Panc1 (cell line): Measurements from ENCODE around the gene RBM23. TPM values are rescaled to one million over a fixed set of nuclear protein-coding genes. Genes with fewer than 3 reads are reported as not detected.

ENCODE experiments used
- ATAC-seq: fragments of 200-7000 bp; cut with Tn5 transposase; 2 replicates; pipeline ENCODE4 v1.9.1; 2020; ENCODE audit warnings: mild to moderate bottlenecking, moderate library complexity
- BruUV-seq: library from RNA; stranded (reverse); fragments of 400-500 nt; replicated peaks from 2 replicates; lab custom pipeline; 2021; lab: Mats Ljungman, UMichigan
- CTCF ChIA-PET: fragments of 300-600 bp; sonication (Branson Sonifier 250); formaldehyde crosslinking; loops from one replicate; lab custom pipeline; 2022; ENCODE audit warnings: antibody characterized with exemption; lab: Charles Lee
- POLR2A ChIA-PET: fragments of 300-600 bp; sonication (Branson Sonifier 250); formaldehyde crosslinking; loops from one replicate; lab custom pipeline; 2022; ENCODE audit warnings: antibody characterized with exemption; lab: Charles Lee
- DNase-seq: peaks from one replicate; pipeline ENCODE4 v3.0.0-alpha.2; 2010; ENCODE audit warnings: low read depth, low spot score
- H3K27ac ChIP-seq: 2 replicates; pipeline ENCODE4 v1.5.1; 2011; ENCODE audit warnings: mild to moderate bottlenecking, low read length, inconsistent platforms
- H3K27me3 ChIP-seq: fragments of 200-500 bp; sonication (Bioruptor generic); 2 replicates; pipeline ENCODE4 v1.6.0; 2014; ENCODE audit warnings: low read length, inconsistent platforms; ENCODE audit not compliant: control insufficient read depth, insufficient read depth
- H3K36me3 ChIP-seq: fragments of 200-500 bp; sonication (Bioruptor generic); 2 replicates; pipeline ENCODE4 v1.5.1; 2014; ENCODE audit warnings: inconsistent platforms, mild to moderate bottlenecking, low read length, moderate library complexity; ENCODE audit not compliant: control insufficient read depth, insufficient read depth
- H3K4me1 ChIP-seq: 2 replicates; pipeline ENCODE4 v1.5.1; 2011; ENCODE audit warnings: inconsistent platforms, mild to moderate bottlenecking, low read length, moderate library complexity; ENCODE audit not compliant: control insufficient read depth, insufficient read depth
- H3K4me3 ChIP-seq, 2 experiments: 2 replicates each; pipeline ENCODE4 v1.5.1; 2011 to 2012; ENCODE audit warnings: low read depth in 2 of 2, low read length in 2 of 2, mild to moderate bottlenecking in 2 of 2, inconsistent platforms in 1 of 2, moderate library complexity in 1 of 2
- H3K9me3 ChIP-seq: fragments of 200-500 bp; sonication (Bioruptor generic); 2 replicates; pipeline ENCODE4 v1.5.1; 2014; ENCODE audit warnings: low read depth, mild to moderate bottlenecking, inconsistent platforms, low read length, moderate library complexity; ENCODE audit not compliant: control insufficient read depth, insufficient read depth
- CTCF ChIP-seq: fragments of 450-650 bp; IDR thresholded peaks from 2 replicates; pipeline ENCODE4 v1.5.1; 2017; ENCODE audit warnings: mild to moderate bottlenecking
- POLR2AphosphoS5 ChIP-seq: IDR thresholded peaks from 2 replicates; pipeline ENCODE4 v1.6.1; 2012; ENCODE audit warnings: mild to moderate bottlenecking, low read depth, low read length, moderate library complexity
- REST ChIP-seq, 2 experiments: IDR thresholded peaks; 2 replicates each; pipeline ENCODE4 v1.6.1; 2011 to 2012; ENCODE audit warnings: low read depth in 2 of 2, control low read depth in 1 of 2, low read length in 1 of 2, mild to moderate bottlenecking in 1 of 2, moderate library complexity in 1 of 2; ENCODE audit not compliant: insufficient read depth in 1 of 2
- SIN3A ChIP-seq: IDR thresholded peaks from 2 replicates; pipeline ENCODE4 v1.6.1; 2012; ENCODE audit warnings: low read depth, mild to moderate bottlenecking, low read length, moderate library complexity, borderline replicate concordance; ENCODE audit not compliant: insufficient read depth
- TCF7L2 ChIP-seq: IDR thresholded peaks from 2 replicates; pipeline ENCODE4 v1.6.1; 2011; ENCODE audit warnings: mild to moderate bottlenecking, low read depth, low read length, inconsistent platforms
- in situ Hi-C: cut with HindIII; loops from 2 replicates; pipeline ENCODE4 v1.10.0; 2016; ENCODE audit warnings: low sequenced_read_pairs, low pct_unique_long_range_greater_than_20kb
- intact Hi-C: fragments of 100-400 bp; cut with micrococcal nuclease; formaldehyde crosslinking; loops from one replicate; pipeline ENCODE4 v1.10.0; 2022; ENCODE audit not compliant: unreplicated experiment
- total RNA-seq: library from RNA; stranded (reverse); gene quantifications from one replicate; pipeline ENCODE4 v1.2.1, GENCODE V29; 2021; ENCODE audit not compliant: unreplicated experiment

RBM23 gene
- total RNA-seq, 1 experiment from 2014 or later: 47.2 TPM

DNA sequence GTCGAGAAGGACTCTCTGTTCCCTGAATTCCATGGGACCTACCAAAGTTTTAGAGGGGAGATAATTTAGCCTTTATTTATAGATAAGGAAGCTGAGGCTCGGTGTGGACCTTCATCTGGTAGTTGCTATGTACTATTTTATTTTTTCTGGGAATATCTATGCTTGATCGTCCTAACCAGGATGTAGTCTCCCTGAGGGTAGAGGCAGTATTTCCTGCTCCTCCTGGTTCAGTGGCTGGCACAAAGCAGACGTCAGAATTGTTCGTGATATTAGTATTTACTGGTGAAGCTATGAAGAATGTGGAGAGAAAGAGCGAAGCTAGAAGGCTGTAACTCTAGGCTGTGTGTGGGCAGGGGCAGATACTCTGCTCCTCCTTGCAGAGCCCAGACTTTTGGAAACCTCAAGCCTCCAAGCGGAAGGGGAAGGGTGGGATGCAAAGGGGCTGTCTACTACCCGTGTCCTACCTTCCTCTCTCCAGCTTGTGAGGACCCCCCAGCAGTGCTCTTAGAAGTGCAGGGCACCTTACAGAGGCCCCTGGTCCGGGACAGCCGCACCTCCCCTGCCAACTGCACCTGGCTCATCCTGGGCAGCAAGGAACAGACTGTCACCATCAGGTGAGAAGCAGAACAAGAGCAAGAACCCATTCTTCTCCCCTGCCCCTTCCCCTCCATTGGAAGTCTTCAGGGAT lies 46.0 kb downstream of the RBM23 start:
- Histone ChIP-seq H3K36me3 (no peaks in the 10 kb centered on the region; the same call in 1 of the 2 replicates), H3K27me3 (no peaks in the 10 kb centered on the region), H3K27ac (peak overlapping the region; percentile 80), H3K4me3 (peak overlapping the region; percentile 67 to 84), H3K4me1 (peaks cover 8% of the 10 kb centered on the region; the same call in 1 of the 2 replicates), H3K9me3 (no peaks in the 10 kb centered on the region)
- DNase-seq (no peak), ATAC-seq (no peak)
- intact Hi-C loops: no loop called here
- no peak for TF ChIP-seq SIN3A
- TF ChIP-seq TCF7L2: no peak
- no peak for TF ChIP-seq POLR2AphosphoS5
- TF ChIP-seq REST (IDR thresholded peaks at IDR 0.05; ENCODE audit: insufficient read depth in 1 of 2, low read depth in 2 of 2, low read length in 1 of 2): no peak
- TF ChIP-seq CTCF: no peak; the same call in 1 of the 2 replicates
- ChIA-PET POLR2A (interaction anchor here (0.6 kb wide), 1 partner anchor 295 kb away, joined by 8 read pairs; no protein-coding TSS in a partner anchor), CTCF (interaction anchor here (0.6 to 1.0 kb wide), 6 partner anchors 14 to 593 kb away, joined by 3 to 14 read pairs (median 6); no protein-coding TSS in a partner anchor)
- in situ Hi-C loops: no loop called here
- BruUV-seq: TSS peak; percentile 50

- ChIA-PET POLR2A (interaction anchor here (0.6 kb wide), 1 partner anchor 294 kb away, joined by 8 read pairs; no protein-coding TSS in a partner anchor), CTCF (interaction anchor here (0.6 to 1.0 kb wide), 4 partner anchors 14 to 592 kb away, joined by 3 to 7 read pairs (median 4); no protein-coding TSS in a partner anchor)
- TF ChIP-seq CTCF: peak; percentile 93
- TF ChIP-seq POLR2AphosphoS5: no peak; the same call in 1 of the 2 replicates
- TF ChIP-seq SIN3A: 0 out of 2 replicates have a peak, but pooled peaks have one; percentile 12
- Histone ChIP-seq H3K27ac (peak overlapping the region; percentile 80), H3K4me1 (peaks cover 8% of the 10 kb centered on the region; the same call in 1 of the 2 replicates), H3K27me3 (no peaks in the 10 kb centered on the region), H3K9me3 (no peaks in the 10 kb centered on the region), H3K36me3 (no peaks in the 10 kb centered on the region; the same call in 1 of the 2 replicates), H3K4me3 (peak overlapping the region; percentile 67 to 84)
- BruUV-seq: no TSS peak
- intact Hi-C loops (no loop called here), in situ Hi-C loops (no loop called here)
- ATAC-seq (peak; percentile 75), DNase-seq (no peak)
Observed at GRCh38 chr14:22872033-22872832, 46.7 kb downstream of the RBM23 start.
